Measurements from ENCODE around the gene SLC6A6. TPM values are rescaled to one million over a fixed set of nuclear protein-coding genes. Genes with fewer than 3 reads are reported as not detected.

The SLC6A6 gene
- total RNA-seq, 1 experiment from 2014 or later, result 211 TPM

- Mint-ChIP-seq H3K27me3 (ENCODE audit: low read depth) (no peaks in the 10 kb centered on the region), H3K4me3 (no peak overlapping the region), H3K4me1 (no peaks in the 10 kb centered on the region), H3K36me3 (peaks cover 13% of the 10 kb centered on the region), H3K27ac (no peak overlapping the region), H3K9me3 (no peaks in the 10 kb centered on the region)
- POLR2A ChIA-PET, result no interaction called here
- TF ChIP-seq JUN (CRISPR knock-in tag; IDR thresholded peaks at IDR 0.05) (no peak), GRHL2 (CRISPR knock-in tag; IDR thresholded peaks at IDR 0.05; ENCODE audit: insufficient replicate concordance, severe bottlenecking) (no peak), NR3C1 (CRISPR knock-in tag; conservative IDR thresholded peaks at IDR 0.05; ENCODE audit: low read depth) (no peak), NFE2L1 (CRISPR knock-in tag; IDR thresholded peaks at IDR 0.05) (no peak), AR (CRISPR knock-in tag; IDR thresholded peaks at IDR 0.05) (no peak), ZNF138 (CRISPR knock-in tag; conservative IDR thresholded peaks at IDR 0.05) (no peak), ZSCAN18 (CRISPR knock-in tag; IDR thresholded peaks at IDR 0.05) (no peak), USF2 (CRISPR knock-in tag; IDR thresholded peaks at IDR 0.05) (no peak), JAZF1 (CRISPR knock-in tag; IDR thresholded peaks at IDR 0.05) (no peak), SP1 (CRISPR knock-in tag; conservative IDR thresholded peaks at IDR 0.05) (no peak), SOX15 (CRISPR knock-in tag; IDR thresholded peaks at IDR 0.05) (no peak)
- CTCF ChIA-PET, result no interaction called here
- no peak for DNase-seq (ENCODE audit: low spot score)
- ATAC-seq, result no peak
Observed at GRCh38 chr3:14491396-14492190, 89.2 kb downstream of the SLC6A6 start.

GRCh38 chr3:14492948-14493881 lies 90.8 kb downstream of the SLC6A6 start:
- TF ChIP-seq SOX15 (CRISPR knock-in tag; IDR thresholded peaks at IDR 0.05) (no peak), ZNF425 (CRISPR knock-in tag; conservative IDR thresholded peaks at IDR 0.05) (no peak), ZNF121 (CRISPR knock-in tag; IDR thresholded peaks at IDR 0.05) (no peak), HMGXB4 (CRISPR knock-in tag; IDR thresholded peaks at IDR 0.05) (no peak), ZNF396 (CRISPR knock-in tag; IDR thresholded peaks at IDR 0.05; ENCODE audit: borderline replicate concordance) (no peak), E2F1 (CRISPR knock-in tag; IDR thresholded peaks at IDR 0.05) (no peak), JUN (CRISPR knock-in tag; IDR thresholded peaks at IDR 0.05) (no peak), MYBL2 (CRISPR knock-in tag; IDR thresholded peaks at IDR 0.05) (no peak)
- POLR2A ChIA-PET, result no interaction called here

More at GRCh38 chr3:14492948-14493881, 90.8 kb downstream of the SLC6A6 start:
- H3K9me3 Mint-ChIP-seq, result no peaks in the 10 kb centered on the region
- peaks cover 3% of the 10 kb centered on the region for H3K4me1 Mint-ChIP-seq
- CTCF ChIA-PET, result interaction anchor here (1.0 to 1.9 kb wide), 3 partner anchors 16 to 290 kb away, joined by 3 to 13 read pairs (median 5); no protein-coding TSS in a partner anchor
- DNase-seq (ENCODE audit: low spot score) (no peak), ATAC-seq (no peak)
- no peak overlapping the region for H3K27ac Mint-ChIP-seq
- peaks cover 4% of the 10 kb centered on the region for H3K27me3 Mint-ChIP-seq (ENCODE audit: low read depth)
- H3K4me3 Mint-ChIP-seq, result no peak overlapping the region
- H3K36me3 Mint-ChIP-seq, result peaks cover 4% of the 10 kb centered on the region; the same call in 1 of the 2 replicates
